NB4 (cell line): ENCODE measurements around the gene ABCG1.

Source experiments
- DNase-seq: peaks from one replicate; pipeline ENCODE4 v3.0.0; 2010; ENCODE audit warnings: low read depth
- H3K4me3 ChIP-seq: one replicate; pipeline ENCODE4 v1.5.1; 2011; ENCODE audit warnings: mild to moderate bottlenecking, low read depth, low read length, moderate library complexity
- MAX ChIP-seq: IDR thresholded peaks from 2 replicates; pipeline ENCODE4 v1.6.1; 2011; ENCODE audit warnings: low read depth, low read length
- MYC ChIP-seq: IDR thresholded peaks from 2 replicates; pipeline ENCODE4 v1.6.1; 2011; ENCODE audit warnings: low read depth, low read length
- POLR2A ChIP-seq: IDR thresholded peaks from 2 replicates; pipeline ENCODE4 v1.6.1; 2011; ENCODE audit warnings: mild to moderate bottlenecking; ENCODE audit not compliant: insufficient read length; ENCODE audit errors: extremely low read depth
- TF ChIP-seq, protein P1 (sequence below): IDR thresholded peaks from one replicate; pipeline ENCODE4 v1.5.1; 2012; ENCODE audit warnings: low read depth, low read length

ABCG1 gene

GRCh38 chr21:42308914-42309752, 90.2 kb downstream of the ABCG1 start:
- TF ChIP-seq MAX (no peak), POLR2A (no peak), MYC (no peak)
- TF ChIP-seq, protein P1, sequence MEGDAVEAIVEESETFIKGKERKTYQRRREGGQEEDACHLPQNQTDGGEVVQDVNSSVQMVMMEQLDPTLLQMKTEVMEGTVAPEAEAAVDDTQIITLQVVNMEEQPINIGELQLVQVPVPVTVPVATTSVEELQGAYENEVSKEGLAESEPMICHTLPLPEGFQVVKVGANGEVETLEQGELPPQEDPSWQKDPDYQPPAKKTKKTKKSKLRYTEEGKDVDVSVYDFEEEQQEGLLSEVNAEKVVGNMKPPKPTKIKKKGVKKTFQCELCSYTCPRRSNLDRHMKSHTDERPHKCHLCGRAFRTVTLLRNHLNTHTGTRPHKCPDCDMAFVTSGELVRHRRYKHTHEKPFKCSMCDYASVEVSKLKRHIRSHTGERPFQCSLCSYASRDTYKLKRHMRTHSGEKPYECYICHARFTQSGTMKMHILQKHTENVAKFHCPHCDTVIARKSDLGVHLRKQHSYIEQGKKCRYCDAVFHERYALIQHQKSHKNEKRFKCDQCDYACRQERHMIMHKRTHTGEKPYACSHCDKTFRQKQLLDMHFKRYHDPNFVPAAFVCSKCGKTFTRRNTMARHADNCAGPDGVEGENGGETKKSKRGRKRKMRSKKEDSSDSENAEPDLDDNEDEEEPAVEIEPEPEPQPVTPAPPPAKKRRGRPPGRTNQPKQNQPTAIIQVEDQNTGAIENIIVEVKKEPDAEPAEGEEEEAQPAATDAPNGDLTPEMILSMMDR, result no peak
- DNase-seq, result no peak

DNA sequence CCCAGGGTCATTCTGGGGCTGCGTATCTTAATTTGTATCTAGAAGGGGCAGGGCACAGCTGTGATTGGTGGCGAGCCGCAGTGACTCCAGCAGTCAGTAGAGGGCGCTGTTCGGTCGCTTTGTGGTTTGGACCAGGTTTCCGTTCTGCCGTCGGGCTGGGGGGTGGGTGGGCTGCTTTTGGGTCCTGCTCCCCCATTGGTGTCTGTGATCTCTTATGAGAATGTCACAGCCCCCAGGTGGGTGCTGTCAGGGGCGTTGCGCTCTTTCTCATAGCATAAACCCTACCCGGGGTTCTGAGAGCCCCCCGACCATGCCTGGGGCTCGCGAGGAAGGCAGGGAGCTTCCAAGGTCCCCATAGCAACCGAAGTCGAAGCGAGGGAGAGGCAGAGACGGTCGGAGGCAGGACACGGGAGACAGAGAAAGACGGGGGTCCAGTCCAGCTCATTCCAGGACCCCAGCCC, 90.8 kb downstream of the ABCG1 start:
- H3K4me3 ChIP-seq, result no peak overlapping the region
- TF ChIP-seq, protein P1, result peak; percentile 63
- no peak for TF ChIP-seq POLR2A
- no peak for TF ChIP-seq MAX
- TF ChIP-seq MYC, result no peak
- DNase-seq, result peak; percentile 53

More at GRCh38 chr21:42308914-42309752, 90.2 kb downstream of the ABCG1 start:
- H3K4me3 ChIP-seq, result no peak overlapping the region

GRCh38 chr21:42310411-42311001, 91.6 kb downstream of the ABCG1 start:
- H3K4me3 ChIP-seq, result no peak overlapping the region
- DNase-seq, result no peak
- TF ChIP-seq MYC, result no peak
- TF ChIP-seq MAX, result no peak
- TF ChIP-seq, protein P1, result no peak
- TF ChIP-seq POLR2A, result no peak

DNA sequence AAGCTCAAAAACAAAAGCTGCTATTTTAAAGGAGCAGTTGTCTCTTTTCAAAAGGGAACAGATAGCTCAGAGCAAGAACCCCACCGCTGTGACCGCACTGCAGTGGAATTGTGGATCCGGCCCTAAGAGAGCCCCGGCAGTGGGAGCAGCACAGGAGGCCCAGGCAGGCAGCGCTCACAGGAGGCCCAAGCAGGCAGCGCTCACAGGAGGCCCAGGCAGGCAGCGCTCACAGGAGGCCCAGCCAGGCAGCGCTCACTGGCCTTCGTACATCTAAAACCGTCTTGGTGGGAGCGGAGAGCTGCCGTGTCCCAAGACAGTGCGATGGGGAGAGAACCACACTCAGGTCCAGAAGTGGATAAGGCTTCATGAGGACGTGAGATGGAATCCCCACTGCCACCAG, 92.2 kb downstream of the ABCG1 start:
- no peak overlapping the region for H3K4me3 ChIP-seq
- no peak for DNase-seq
- TF ChIP-seq MYC (no peak), MAX (no peak), POLR2A (no peak)
- TF ChIP-seq, protein P1, result no peak

DNA sequence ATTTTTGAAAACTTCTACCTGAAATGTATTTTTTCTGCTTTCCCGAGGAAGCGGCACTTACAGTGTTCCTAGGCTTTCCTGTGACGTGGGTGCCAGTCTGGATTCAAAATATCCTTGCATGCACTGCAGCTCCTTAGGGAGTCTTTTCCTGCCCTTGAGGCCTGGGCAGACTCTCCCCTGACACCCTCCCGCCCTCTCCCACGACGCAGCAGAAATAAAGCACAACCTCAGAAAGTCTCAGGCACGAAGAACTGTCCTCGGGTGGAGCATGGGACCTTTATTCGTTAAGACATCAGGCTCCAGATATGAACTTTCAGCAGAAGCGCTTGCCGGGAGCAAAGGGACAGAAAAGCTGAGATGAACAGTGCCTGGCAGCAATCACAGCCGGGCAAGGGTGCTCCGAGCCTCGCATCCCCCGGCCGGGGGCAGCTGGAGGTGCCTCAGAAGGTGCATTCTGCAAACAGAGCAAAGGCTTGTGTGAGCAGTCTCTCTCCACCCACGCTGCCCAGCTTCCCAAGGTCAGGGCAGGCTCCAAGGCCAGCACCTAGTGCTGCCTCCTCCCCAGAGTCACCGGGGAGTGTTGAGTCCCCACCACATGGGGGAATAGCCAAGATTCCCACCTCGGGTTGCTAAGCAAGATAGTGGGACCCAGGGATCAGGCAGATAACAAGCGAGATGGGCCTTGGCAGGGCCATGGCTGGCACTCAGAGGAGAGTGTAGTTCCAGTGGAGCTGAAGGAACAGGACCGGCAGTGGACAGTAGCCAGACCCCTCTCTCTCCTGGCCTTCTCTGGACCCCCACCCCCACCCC, 93.1 kb downstream of the ABCG1 start:
- TF ChIP-seq POLR2A (no peak), MAX (no peak), MYC (no peak)
- TF ChIP-seq, protein P1, result no peak
- no peak for DNase-seq
- no peak overlapping the region for H3K4me3 ChIP-seq
